ENCODE measurements around the gene FAM20B.

Gene FAM20B

DNA sequence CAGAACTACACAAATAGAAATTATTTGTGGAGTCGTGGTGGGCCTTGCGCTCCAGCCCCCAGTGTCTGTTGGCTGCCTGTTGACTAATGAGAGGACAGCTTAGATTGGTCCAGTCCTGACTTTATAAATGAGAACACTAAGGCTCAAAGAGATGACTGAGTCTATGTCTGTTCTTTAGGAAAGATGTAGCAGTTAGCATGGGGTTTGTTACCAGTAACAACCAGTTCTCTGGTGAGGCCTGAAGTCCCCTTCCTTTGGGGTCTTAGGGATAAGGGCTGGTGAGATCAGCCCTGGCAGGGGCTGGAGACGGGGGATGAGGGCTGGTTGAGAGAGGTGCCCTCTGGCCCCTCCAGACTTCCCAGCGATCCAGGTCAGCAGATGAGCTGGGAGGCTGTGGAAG is 65.2 kb downstream of the FAM20B start:
- Histone ChIP-seq H4K91ac (ENCODE audit: low read depth, low read length) (no peak overlapping the region), H3K4me3 (ENCODE audit: low read depth, low read length) (no peak overlapping the region), H4K8ac (ENCODE audit: low read depth, low read length) (no peak overlapping the region), H3K4ac (ENCODE audit: low read depth, low read length) (no peak overlapping the region), H3K18ac (ENCODE audit: low read length) (no peak overlapping the region), H3K9ac (ENCODE audit: low read length) (no peak overlapping the region), H3K79me2 (ENCODE audit: control insufficient read depth, insufficient read depth, low read length, poor library complexity) (no peaks in the 10 kb centered on the region), H3K36me3 (ENCODE audit: control insufficient read depth in 1 of 2, insufficient read depth in 2 of 2, low read length in 2 of 2) (peaks cover 29 to 54% of the 10 kb centered on the region in 2 experiments), H2BK5ac (ENCODE audit: low read depth, low read length, poor library complexity) (no peak overlapping the region), H3K9me3 (ENCODE audit: insufficient read depth, low read depth, low read length) (no peaks in the 10 kb centered on the region), H2AK5ac (ENCODE audit: low read length) (no peak overlapping the region), H3K79me1 (ENCODE audit: low read length) (no peaks in the 10 kb centered on the region), H2BK12ac (ENCODE audit: low read length) (no peak overlapping the region), H3K27ac (ENCODE audit: low read depth, low read length) (no peak overlapping the region), H2BK120ac (ENCODE audit: insufficient read depth, low read length, poor library complexity) (no peak overlapping the region), H3K4me1 (ENCODE audit: control insufficient read depth in 1 of 2, insufficient read depth in 2 of 2, low read length in 2 of 2) (peaks cover 15 to 18% of the 10 kb centered on the region in 2 experiments), H3K27me3 (ENCODE audit: insufficient read depth, low read length) (no peaks in the 10 kb centered on the region), H3K23ac (ENCODE audit: low read length) (no peak overlapping the region), H4K12ac (ENCODE audit: low read depth, low read length) (no peak overlapping the region), H3K14ac (ENCODE audit: low read length) (no peak overlapping the region), H3K4me2 (ENCODE audit: low read length) (no peak overlapping the region), H2AFZ (ENCODE audit: insufficient read depth, low read length, poor library complexity) (no peak overlapping the region)
- WGBS (ENCODE audit: extremely low coverage, insufficient coverage, insufficient read length): no CpG with 5 or more reads among the region's 4 CpGs
- no peak for DNase-seq

DNA sequence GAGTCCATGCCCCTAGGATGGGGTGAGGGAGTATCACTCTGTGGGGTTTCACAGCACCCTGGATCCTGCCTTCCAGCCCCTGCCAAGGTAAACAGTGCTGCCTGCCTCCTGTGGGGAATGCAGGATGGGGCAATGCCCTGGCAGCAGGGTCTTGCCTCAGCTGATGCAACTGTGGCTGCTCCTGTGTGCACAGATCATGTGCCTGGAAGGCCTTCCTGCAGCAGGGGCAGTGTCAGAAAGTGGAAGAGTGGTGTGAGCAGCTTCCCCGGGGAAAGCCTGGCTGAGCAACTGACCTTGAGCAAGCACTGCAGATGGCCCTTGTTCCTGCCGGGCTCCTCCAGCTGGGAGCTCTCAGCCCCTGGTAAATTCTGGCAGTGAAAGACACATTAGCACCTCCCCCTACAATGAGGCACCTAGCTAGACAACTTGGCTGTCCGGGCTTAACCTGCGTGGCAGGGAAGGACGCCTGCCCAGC is 66.0 kb downstream of the FAM20B start:
- no CpG with 5 or more reads among the region's 5 CpGs for WGBS (ENCODE audit: extremely low coverage, insufficient coverage, insufficient read length)
- Histone ChIP-seq H3K4ac (ENCODE audit: low read depth, low read length) (no peak overlapping the region), H2BK12ac (ENCODE audit: low read length) (no peak overlapping the region), H4K12ac (ENCODE audit: low read depth, low read length) (no peak overlapping the region), H3K9ac (ENCODE audit: low read length) (no peak overlapping the region), H3K4me1 (ENCODE audit: control insufficient read depth in 1 of 2, insufficient read depth in 2 of 2, low read length in 2 of 2) (peaks cover 15 to 18% of the 10 kb centered on the region in 2 experiments), H3K23ac (ENCODE audit: low read length) (no peak overlapping the region), H4K8ac (ENCODE audit: low read depth, low read length) (no peak overlapping the region), H2BK120ac (ENCODE audit: insufficient read depth, low read length, poor library complexity) (no peak overlapping the region), H3K79me1 (ENCODE audit: low read length) (no peaks in the 10 kb centered on the region), H2AK5ac (ENCODE audit: low read length) (no peak overlapping the region), H3K27ac (ENCODE audit: low read depth, low read length) (no peak overlapping the region), H2BK5ac (ENCODE audit: low read depth, low read length, poor library complexity) (no peak overlapping the region), H3K27me3 (ENCODE audit: insufficient read depth, low read length) (no peaks in the 10 kb centered on the region), H3K9me3 (ENCODE audit: insufficient read depth, low read depth, low read length) (no peaks in the 10 kb centered on the region), H3K36me3 (ENCODE audit: control insufficient read depth in 1 of 2, insufficient read depth in 2 of 2, low read length in 2 of 2) (peaks cover 29 to 54% of the 10 kb centered on the region in 2 experiments), H3K14ac (ENCODE audit: low read length) (no peak overlapping the region), H3K18ac (ENCODE audit: low read length) (no peak overlapping the region), H2AFZ (ENCODE audit: insufficient read depth, low read length, poor library complexity) (no peak overlapping the region), H3K4me3 (ENCODE audit: low read depth, low read length) (no peak overlapping the region), H3K79me2 (ENCODE audit: control insufficient read depth, insufficient read depth, low read length, poor library complexity) (no peaks in the 10 kb centered on the region), H4K91ac (ENCODE audit: low read depth, low read length) (no peak overlapping the region), H3K4me2 (ENCODE audit: low read length) (no peak overlapping the region)
- DNase-seq: no peak

DNA sequence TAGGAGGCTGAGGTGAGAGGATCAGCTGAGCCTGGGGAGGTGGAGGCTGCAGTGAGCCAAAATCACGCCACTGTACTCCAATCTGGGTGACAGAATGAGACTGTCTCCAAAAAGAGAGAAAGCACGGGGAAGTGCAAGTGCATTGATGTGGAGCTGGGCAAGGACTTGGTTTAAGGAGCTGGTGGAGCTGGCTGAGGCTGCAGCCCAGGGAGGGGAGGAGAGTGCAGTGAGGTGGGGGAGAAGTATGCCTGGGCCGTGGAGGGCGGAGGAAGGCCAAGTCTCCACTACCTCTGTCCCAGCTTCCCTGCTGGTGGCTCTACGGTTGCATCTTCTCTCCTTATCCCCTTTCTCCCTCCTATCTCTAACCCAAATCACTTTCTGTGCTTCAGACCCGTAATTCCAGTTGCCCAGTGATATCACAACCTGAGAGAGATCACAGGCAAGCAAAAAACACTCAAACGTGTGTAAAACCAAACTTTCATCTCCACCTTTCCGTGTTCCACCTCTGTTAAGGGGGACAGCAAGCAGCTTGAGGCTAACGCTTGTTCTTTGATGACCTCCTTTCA is 67.3 kb downstream of the FAM20B start:
- no peak overlapping the region for H2BK120ac ChIP-seq (ENCODE audit: insufficient read depth, low read length, poor library complexity)
- no CpG with 5 or more reads among the region's 9 CpGs for WGBS (ENCODE audit: extremely low coverage, insufficient coverage, insufficient read length)
- no peak overlapping the region for H3K9ac ChIP-seq (ENCODE audit: low read length)
- H4K8ac ChIP-seq (ENCODE audit: low read depth, low read length): no peak overlapping the region
- no peaks in the 10 kb centered on the region for H3K27me3 ChIP-seq (ENCODE audit: insufficient read depth, low read length)
- H2BK5ac ChIP-seq (ENCODE audit: low read depth, low read length, poor library complexity): no peak overlapping the region
- H4K12ac ChIP-seq (ENCODE audit: low read depth, low read length): no peak overlapping the region
- H3K23ac ChIP-seq (ENCODE audit: low read length): no peak overlapping the region
- no peak overlapping the region for H3K27ac ChIP-seq (ENCODE audit: low read depth, low read length)
- H3K79me1 ChIP-seq (ENCODE audit: low read length): no peaks in the 10 kb centered on the region
- no peak overlapping the region for H4K91ac ChIP-seq (ENCODE audit: low read depth, low read length)
- H2BK12ac ChIP-seq (ENCODE audit: low read length): no peak overlapping the region
- H3K4me3 ChIP-seq (ENCODE audit: low read depth, low read length): peak overlapping the region; percentile 45
- no peaks in the 10 kb centered on the region for H3K79me2 ChIP-seq (ENCODE audit: control insufficient read depth, insufficient read depth, low read length, poor library complexity)
- H2AK5ac ChIP-seq (ENCODE audit: low read length): no peak overlapping the region
- H3K36me3 ChIP-seq (ENCODE audit: control insufficient read depth in 1 of 2, insufficient read depth in 2 of 2, low read length in 2 of 2): peaks cover 31 to 54% of the 10 kb centered on the region in 2 experiments
- H3K14ac ChIP-seq (ENCODE audit: low read length): no peak overlapping the region
- DNase-seq: no peak
- no peak overlapping the region for H3K4me2 ChIP-seq (ENCODE audit: low read length)
- H3K18ac ChIP-seq (ENCODE audit: low read length): no peak overlapping the region
- no peaks in the 10 kb centered on the region for H3K9me3 ChIP-seq (ENCODE audit: insufficient read depth, low read depth, low read length)
- H3K4me1 ChIP-seq (ENCODE audit: control insufficient read depth in 1 of 2, insufficient read depth in 2 of 2, low read length in 2 of 2): peaks cover 15 to 18% of the 10 kb centered on the region in 2 experiments
- no peak overlapping the region for H2AFZ ChIP-seq (ENCODE audit: insufficient read depth, low read length, poor library complexity)
- no peak overlapping the region for H3K4ac ChIP-seq (ENCODE audit: low read depth, low read length)

DNA sequence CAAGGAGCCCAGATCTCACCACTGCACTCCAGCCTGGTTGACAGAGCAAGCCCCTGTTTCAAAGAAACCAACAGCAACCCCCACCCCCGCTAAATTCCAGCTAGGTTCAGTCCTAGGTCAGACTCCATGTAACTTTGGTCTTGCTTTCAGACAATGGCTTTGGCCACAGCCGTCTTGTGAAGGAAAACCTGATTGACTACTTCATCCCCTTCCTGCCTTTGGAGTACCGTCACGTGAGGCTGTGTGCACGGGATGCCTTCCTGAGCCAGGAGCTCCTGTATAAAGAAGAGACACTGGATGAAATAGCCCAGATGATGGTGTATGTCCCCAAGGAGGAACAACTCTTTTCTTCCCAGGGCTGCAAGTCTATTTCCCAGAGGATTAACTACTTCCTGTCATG is 69.1 kb downstream of the FAM20B start:
- Histone ChIP-seq H3K4me1 (ENCODE audit: control insufficient read depth in 1 of 2, insufficient read depth in 2 of 2, low read length in 2 of 2) (peaks cover 13 to 14% of the 10 kb centered on the region in 2 experiments), H3K18ac (ENCODE audit: low read length) (no peak overlapping the region), H2BK12ac (ENCODE audit: low read length) (no peak overlapping the region), H3K36me3 (ENCODE audit: control insufficient read depth in 1 of 2, insufficient read depth in 2 of 2, low read length in 2 of 2) (peaks cover 28 to 56% of the 10 kb centered on the region in 2 experiments), H3K27ac (ENCODE audit: low read depth, low read length) (no peak overlapping the region), H3K27me3 (ENCODE audit: insufficient read depth, low read length) (no peaks in the 10 kb centered on the region), H3K4me3 (ENCODE audit: low read depth, low read length) (no peak overlapping the region), H3K4me2 (ENCODE audit: low read length) (no peak overlapping the region), H2AFZ (ENCODE audit: insufficient read depth, low read length, poor library complexity) (no peak overlapping the region), H3K79me2 (ENCODE audit: control insufficient read depth, insufficient read depth, low read length, poor library complexity) (no peaks in the 10 kb centered on the region), H4K12ac (ENCODE audit: low read depth, low read length) (no peak overlapping the region), H3K79me1 (ENCODE audit: low read length) (no peaks in the 10 kb centered on the region), H4K8ac (ENCODE audit: low read depth, low read length) (no peak overlapping the region), H3K4ac (ENCODE audit: low read depth, low read length) (no peak overlapping the region), H3K23ac (ENCODE audit: low read length) (no peak overlapping the region), H2BK5ac (ENCODE audit: low read depth, low read length, poor library complexity) (no peak overlapping the region), H3K9ac (ENCODE audit: low read length) (no peak overlapping the region), H3K9me3 (ENCODE audit: insufficient read depth, low read depth, low read length) (no peaks in the 10 kb centered on the region), H3K14ac (ENCODE audit: low read length) (no peak overlapping the region), H2BK120ac (ENCODE audit: insufficient read depth, low read length, poor library complexity) (no peak overlapping the region), H2AK5ac (ENCODE audit: low read length) (no peak overlapping the region), H4K91ac (ENCODE audit: low read depth, low read length) (no peak overlapping the region)
- DNase-seq: peak; percentile 16 to 44
- no CpG with 5 or more reads among the region's 5 CpGs for WGBS (ENCODE audit: extremely low coverage, insufficient coverage, insufficient read length)

Measured in trophoblast cell (in vitro differentiated cells and primary cell).